RPMI7951 (cell line): ENCODE measurements around the gene STXBP6. TPM values are rescaled to one million over a fixed set of nuclear protein-coding genes. Genes with fewer than 3 reads are reported as not detected.

Source experiments
- DNase-seq: peaks from one replicate; pipeline ENCODE4 v3.0.0-alpha.2; 2012; ENCODE audit warnings: low read depth
- total RNA-seq: library from RNA; depleted of rRNA; stranded (reverse); fragments of >200 nt; shearing (Covaris generic); gene quantifications from 2 replicates; pipeline ENCODE4 v1.2.3, GENCODE V29; 2014

STXBP6 gene
- total RNA-seq, 1 experiment from 2014 or later, result 18.7 TPM

- no peak for DNase-seq
Measured at GRCh38 chr14:25052385-25052784, 2.4 kb upstream of the STXBP6 start.

- DNase-seq, result peak; percentile 81
Measured at GRCh38 chr14:25050269-25051150, 563 bp upstream of the STXBP6 start.

GRCh38 chr14:25049093-25049567 lies 817 bp downstream of the STXBP6 start:
- no peak for DNase-seq

- DNase-seq, result peak; percentile 70
Measured at GRCh38 chr14:25048170-25049016, 1.6 kb downstream of the STXBP6 start.

GRCh38 chr14:25046301-25046943 lies 3.5 kb downstream of the STXBP6 start:
- no peak for DNase-seq

- DNase-seq, result no peak
Measured at GRCh38 chr14:25044106-25044698, 5.7 kb downstream of the STXBP6 start.

GRCh38 chr14:25042362-25043299 lies 7.3 kb downstream of the STXBP6 start:
- DNase-seq, result peak; percentile 49

GRCh38 chr14:25041898-25042297 lies 8.0 kb downstream of the STXBP6 start:
- no peak for DNase-seq

- no peak for DNase-seq
Measured at GRCh38 chr14:25041484-25041883, 8.5 kb downstream of the STXBP6 start.

- DNase-seq, result no peak
Measured at GRCh38 chr14:25039933-25040332, 10.0 kb downstream of the STXBP6 start.

- DNase-seq, result no peak
Measured at GRCh38 chr14:25038044-25038668, 11.8 kb downstream of the STXBP6 start.

GRCh38 chr14:25037032-25037431 lies 12.9 kb downstream of the STXBP6 start:
- no peak for DNase-seq

GRCh38 chr14:25034803-25035681 lies 14.9 kb downstream of the STXBP6 start:
- no peak for DNase-seq

GRCh38 chr14:25033358-25033757 lies 16.6 kb downstream of the STXBP6 start:
- no peak for DNase-seq

GRCh38 chr14:25032092-25032784 lies 17.7 kb downstream of the STXBP6 start:
- no peak for DNase-seq

GRCh38 chr14:25026476-25027137 lies 23.3 kb downstream of the STXBP6 start:
- no peak for DNase-seq

- no peak for DNase-seq
Measured at GRCh38 chr14:25019892-25020291, 30.1 kb downstream of the STXBP6 start.

GRCh38 chr14:25017562-25017961 lies 32.4 kb downstream of the STXBP6 start:
- DNase-seq, result no peak
